HG03575 (cell line): ENCODE measurements around the gene RAB7A.
A peak's percentile ranks its signal among the peaks of the same experiment; 100 is the strongest.

Experiments
- ATAC-seq: cut with Tn5 transposase; IDR thresholded peaks from one replicate; pipeline ENCODE4 v1.9.1; 2021; ENCODE audit not compliant: unreplicated experiment, insufficient number of reproducible peaks, low FRiP score; ENCODE audit errors: extremely low read depth

Gene RAB7A

GRCh38 chr3:128726023-128727016, at the start of gene RAB7A:
Gene RAB7A (plus strand): TSS chr3:128726183. CDS start chr3:128795368, 69,185 bp downstream.
- peak; percentile 53 for ATAC-seq

- ATAC-seq: no peak
These were observed 46.6 kb upstream of the RAB7A start for GRCh38 chr3:128679338-128679737.

GRCh38 chr3:128680603-128681368, 45.2 kb upstream of the RAB7A start:
- ATAC-seq: peak; percentile 63

- no peak for ATAC-seq
These were observed 44.6 kb upstream of the RAB7A start for GRCh38 chr3:128681369-128681829.

GRCh38 chr3:128683957-128684356, 42.0 kb upstream of the RAB7A start:
- ATAC-seq: no peak

GRCh38 chr3:128684986-128685726, 40.8 kb upstream of the RAB7A start:
- no peak for ATAC-seq

GRCh38 chr3:128686465-128686864, 39.5 kb upstream of the RAB7A start:
- no peak for ATAC-seq

- ATAC-seq: no peak
These were observed 36.9 kb upstream of the RAB7A start for GRCh38 chr3:128689060-128689459.

- no peak for ATAC-seq
These were observed 32.3 kb upstream of the RAB7A start for GRCh38 chr3:128693696-128694095.

GRCh38 chr3:128697341-128697740, 28.6 kb upstream of the RAB7A start:
- no peak for ATAC-seq

GRCh38 chr3:128698211-128699047, 27.6 kb upstream of the RAB7A start:
- no peak for ATAC-seq

- ATAC-seq: no peak
These were observed 24.4 kb upstream of the RAB7A start for GRCh38 chr3:128701342-128702212.

GRCh38 chr3:128702391-128702790, 23.6 kb upstream of the RAB7A start:
- no peak for ATAC-seq

GRCh38 chr3:128703561-128703960, 22.4 kb upstream of the RAB7A start:
- ATAC-seq: no peak

- ATAC-seq: no peak
These were observed 19.8 kb upstream of the RAB7A start for GRCh38 chr3:128706086-128706615.

GRCh38 chr3:128707928-128708494, 18.0 kb upstream of the RAB7A start:
- no peak for ATAC-seq

- ATAC-seq: no peak
These were observed 16.9 kb upstream of the RAB7A start for GRCh38 chr3:128709038-128709437.
